ENCODE measurements around the gene SOX4.

SOX4 gene

GRCh38 chr6:21615504-21615903 lies 22.0 kb downstream of the SOX4 start:
- no peak for DNase-seq

- DNase-seq: no peak
Measured at GRCh38 chr6:21616005-21616404, 22.5 kb downstream of the SOX4 start.

- no peak for DNase-seq
Measured at GRCh38 chr6:21625642-21626041, 32.1 kb downstream of the SOX4 start.

GRCh38 chr6:21626756-21627155 lies 33.2 kb downstream of the SOX4 start:
- no peak for DNase-seq

GRCh38 chr6:21628160-21628559 lies 34.6 kb downstream of the SOX4 start:
- no peak for DNase-seq

GRCh38 chr6:21633511-21634109 lies 40.1 kb downstream of the SOX4 start:
- DNase-seq: no peak

GRCh38 chr6:21634582-21634981 lies 41.0 kb downstream of the SOX4 start:
- DNase-seq: no peak

GRCh38 chr6:21636876-21637275 lies 43.3 kb downstream of the SOX4 start:
- DNase-seq: no peak

- DNase-seq: no peak
Measured at GRCh38 chr6:21639316-21639715, 45.8 kb downstream of the SOX4 start.

Measured in NCI-H774 (cell line).